ENCODE measurements around the gene RAPH1.

Gene RAPH1, protein sequence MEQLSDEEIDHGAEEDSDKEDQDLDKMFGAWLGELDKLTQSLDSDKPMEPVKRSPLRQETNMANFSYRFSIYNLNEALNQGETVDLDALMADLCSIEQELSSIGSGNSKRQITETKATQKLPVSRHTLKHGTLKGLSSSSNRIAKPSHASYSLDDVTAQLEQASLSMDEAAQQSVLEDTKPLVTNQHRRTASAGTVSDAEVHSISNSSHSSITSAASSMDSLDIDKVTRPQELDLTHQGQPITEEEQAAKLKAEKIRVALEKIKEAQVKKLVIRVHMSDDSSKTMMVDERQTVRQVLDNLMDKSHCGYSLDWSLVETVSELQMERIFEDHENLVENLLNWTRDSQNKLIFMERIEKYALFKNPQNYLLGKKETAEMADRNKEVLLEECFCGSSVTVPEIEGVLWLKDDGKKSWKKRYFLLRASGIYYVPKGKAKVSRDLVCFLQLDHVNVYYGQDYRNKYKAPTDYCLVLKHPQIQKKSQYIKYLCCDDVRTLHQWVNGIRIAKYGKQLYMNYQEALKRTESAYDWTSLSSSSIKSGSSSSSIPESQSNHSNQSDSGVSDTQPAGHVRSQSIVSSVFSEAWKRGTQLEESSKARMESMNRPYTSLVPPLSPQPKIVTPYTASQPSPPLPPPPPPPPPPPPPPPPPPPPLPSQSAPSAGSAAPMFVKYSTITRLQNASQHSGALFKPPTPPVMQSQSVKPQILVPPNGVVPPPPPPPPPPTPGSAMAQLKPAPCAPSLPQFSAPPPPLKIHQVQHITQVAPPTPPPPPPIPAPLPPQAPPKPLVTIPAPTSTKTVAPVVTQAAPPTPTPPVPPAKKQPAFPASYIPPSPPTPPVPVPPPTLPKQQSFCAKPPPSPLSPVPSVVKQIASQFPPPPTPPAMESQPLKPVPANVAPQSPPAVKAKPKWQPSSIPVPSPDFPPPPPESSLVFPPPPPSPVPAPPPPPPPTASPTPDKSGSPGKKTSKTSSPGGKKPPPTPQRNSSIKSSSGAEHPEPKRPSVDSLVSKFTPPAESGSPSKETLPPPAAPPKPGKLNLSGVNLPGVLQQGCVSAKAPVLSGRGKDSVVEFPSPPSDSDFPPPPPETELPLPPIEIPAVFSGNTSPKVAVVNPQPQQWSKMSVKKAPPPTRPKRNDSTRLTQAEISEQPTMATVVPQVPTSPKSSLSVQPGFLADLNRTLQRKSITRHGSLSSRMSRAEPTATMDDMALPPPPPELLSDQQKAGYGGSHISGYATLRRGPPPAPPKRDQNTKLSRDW

DNA sequence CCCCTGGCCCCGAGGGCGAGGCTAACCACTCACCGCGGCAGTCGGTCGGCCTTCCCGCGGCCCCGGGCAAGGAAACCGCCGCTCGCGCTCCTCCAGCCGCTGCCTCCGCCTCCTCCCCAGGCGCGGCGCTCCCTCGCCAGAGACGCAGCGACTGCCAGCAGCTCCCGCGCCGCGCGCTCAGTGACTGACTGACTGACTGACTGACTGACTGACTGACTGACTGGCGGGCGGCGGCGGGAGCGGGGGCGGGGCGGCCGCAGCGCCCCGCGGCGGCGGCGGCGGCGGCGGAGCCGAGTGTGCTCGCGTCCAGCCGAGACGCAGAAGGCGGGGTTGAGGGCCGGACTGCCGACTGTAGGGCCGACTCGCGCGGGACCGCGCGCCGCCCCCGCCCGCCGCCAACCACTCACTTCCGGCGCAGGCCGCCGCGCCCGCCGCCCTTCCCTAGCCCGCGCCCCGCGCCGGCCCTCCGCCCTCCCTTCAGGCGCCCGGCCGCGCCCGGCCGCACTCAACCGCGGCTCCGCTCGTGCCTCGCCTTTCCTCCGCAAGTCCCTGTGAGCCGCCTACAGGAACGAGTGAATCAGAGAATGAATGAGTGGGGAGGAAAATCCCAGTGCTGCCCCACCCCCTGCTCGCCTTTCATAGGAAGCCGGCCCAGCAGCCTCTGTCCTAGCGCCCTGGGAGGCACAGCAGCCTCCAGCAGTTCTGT is at the start of gene RAPH1:
RAPH1 (minus strand) TSS at position 224 of the 706 bp plus-strand sequence. CDS start 39,948 bp downstream, outside the sequence.
- peak; percentile 43 for DNase-seq (ENCODE audit: low read depth)

DNA sequence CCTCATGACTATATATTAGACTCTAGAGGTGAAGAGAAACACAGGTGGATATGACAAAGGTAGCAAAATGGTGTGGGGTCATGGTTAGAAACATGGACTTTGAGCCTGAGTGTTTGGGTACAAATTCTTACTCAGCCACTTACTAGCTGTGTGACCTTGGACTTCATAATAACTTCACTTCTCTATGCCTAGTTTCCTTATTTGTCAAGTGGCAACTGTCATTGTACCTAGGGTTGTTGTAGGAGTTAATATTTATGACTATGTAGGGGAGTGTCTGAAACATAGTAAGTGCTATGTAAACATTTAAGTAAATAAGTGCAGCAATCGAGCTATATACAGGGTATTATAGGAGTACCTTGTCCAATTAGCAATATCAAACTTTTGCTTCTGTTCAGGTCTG is 49.7 kb upstream of the RAPH1 start:
- DNase-seq (ENCODE audit: low read depth), result no peak

GRCh38 chr2:203583701-203584100 is 48.6 kb upstream of the RAPH1 start:
- DNase-seq (ENCODE audit: low read depth), result no peak

DNA sequence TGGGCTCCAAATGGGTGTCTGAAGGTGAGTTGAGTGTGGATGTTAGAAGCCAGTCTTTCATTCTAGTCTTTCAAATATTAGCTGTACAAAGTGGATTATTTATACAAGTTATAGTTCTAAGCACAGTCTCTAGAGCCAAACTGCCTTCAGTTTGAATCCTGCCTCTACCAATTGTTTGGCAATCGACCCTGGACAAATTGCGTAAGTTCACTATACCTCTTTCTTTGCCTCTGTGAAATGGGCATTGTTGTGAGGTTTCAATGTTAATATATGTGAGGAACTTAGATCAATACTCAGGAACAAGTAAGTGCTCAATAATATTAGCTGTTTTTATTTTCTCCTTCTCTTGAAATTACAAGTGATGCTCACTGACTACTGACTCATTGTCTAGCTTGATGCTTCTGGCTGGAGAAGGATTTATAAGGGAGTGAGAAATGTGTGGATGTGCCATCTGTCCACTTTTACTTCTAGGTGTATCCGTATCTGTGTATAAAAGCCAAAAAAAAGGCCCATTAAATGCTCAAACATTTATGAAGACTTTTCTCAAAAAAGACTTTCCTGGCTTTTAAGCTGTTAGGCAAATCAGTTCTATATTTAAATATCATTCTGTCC is 48.1 kb upstream of the RAPH1 start:
- no peak for DNase-seq (ENCODE audit: low read depth)

- no peak for DNase-seq (ENCODE audit: low read depth)
Observed at GRCh38 chr2:203582468-203582867, 47.4 kb upstream of the RAPH1 start.

DNA sequence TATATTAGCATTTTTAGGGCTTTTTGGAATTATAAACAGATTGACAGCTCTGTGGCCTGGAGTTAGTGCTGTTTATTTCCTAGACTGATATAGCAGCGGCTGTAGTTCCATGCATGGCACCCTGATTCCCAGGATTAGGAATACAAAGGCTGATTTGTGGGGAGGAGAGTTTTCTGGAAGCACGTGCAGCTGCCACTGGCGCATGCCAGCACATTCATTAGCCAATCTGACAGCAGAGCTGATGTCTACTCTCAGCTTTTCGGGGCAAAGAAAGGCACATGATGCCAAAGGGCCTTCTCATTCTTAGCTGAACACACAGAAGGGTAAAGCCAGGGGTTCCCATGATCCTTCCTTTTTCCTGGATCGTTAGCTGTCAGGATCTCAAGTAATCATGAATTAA is 45.7 kb upstream of the RAPH1 start:
- no peak for DNase-seq (ENCODE audit: low read depth)

DNA sequence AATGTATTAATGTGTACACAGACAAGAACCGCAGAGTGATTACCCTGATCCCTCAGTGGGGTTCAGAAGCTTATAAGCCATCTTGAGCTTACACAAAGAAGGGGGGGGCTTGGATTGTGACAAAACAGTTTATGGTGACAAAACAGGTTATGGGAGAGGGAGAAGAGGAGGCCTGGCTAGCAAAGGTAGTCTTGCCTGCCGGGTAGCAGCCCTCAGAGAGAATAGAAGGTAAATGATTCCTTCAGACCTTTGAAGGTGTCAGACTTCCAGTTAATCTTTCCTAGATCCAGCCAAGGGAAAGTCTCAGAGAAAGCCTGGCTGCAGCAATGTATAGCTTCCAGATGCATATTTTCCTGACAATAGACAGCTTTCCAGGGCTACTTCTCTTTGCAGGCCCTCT is 44.6 kb upstream of the RAPH1 start:
- DNase-seq (ENCODE audit: low read depth), result no peak

DNA sequence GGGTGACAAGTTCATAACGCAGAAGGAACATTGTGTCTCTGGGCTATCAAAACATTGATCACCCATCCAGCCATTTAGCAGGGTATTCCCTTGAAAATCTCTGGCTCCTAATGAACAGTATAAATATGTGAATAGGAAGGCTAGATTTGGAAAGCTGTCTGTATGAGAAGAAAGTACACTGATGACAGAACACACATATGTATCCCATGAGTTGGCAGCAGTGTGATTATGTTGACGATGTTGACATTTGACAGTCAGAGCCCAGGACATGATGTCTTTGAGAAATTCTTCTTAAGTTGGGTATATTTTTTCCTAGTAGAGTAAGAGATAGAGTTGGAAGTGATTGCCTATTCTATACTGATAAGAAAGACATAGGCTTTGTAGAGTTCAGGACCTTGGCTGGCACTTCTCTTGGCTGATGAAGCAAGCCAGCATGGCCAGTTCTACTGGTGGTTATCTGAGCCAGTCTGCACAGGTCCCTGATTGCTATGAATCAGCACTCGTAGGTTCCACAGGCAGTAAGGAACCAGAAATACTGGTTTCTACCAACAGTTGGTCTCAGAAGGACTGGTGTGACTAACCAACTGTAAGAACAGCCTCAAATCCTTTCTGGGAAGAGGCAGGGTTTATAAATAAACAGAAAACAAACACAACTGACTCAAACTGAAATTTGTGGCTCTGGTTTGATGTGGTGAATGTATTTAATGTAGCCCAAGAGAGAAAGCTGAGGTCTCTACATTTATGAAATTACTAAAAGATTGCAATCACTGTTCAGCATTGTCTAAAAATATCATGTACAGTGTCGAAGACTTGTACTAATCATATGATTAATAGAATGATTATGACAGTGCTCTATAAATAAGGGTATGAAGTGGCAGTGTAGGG is 43.9 kb upstream of the RAPH1 start:
- no peak for DNase-seq (ENCODE audit: low read depth)

GRCh38 chr2:203574824-203575223 is 39.7 kb upstream of the RAPH1 start:
- no peak for DNase-seq (ENCODE audit: low read depth)

DNA sequence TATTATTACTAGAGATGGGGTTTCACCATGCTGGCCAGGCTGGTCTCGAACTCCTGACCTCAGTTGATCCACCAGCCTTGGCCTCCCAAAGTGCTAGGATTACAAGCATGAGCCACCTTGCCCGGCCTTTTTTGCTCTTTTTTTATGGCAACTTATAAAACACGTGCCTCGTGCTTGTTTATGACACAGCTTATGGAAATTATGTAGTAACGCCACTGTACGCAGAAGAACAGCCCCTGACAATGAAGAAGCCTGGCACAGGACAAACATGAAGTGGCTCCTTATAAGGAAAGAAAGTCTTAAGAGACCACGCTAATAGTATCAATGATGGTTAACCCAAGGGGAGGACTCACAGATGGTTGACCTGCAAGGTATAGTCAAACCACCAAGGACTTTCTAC is 37.2 kb upstream of the RAPH1 start:
- no peak for DNase-seq (ENCODE audit: low read depth)

DNA sequence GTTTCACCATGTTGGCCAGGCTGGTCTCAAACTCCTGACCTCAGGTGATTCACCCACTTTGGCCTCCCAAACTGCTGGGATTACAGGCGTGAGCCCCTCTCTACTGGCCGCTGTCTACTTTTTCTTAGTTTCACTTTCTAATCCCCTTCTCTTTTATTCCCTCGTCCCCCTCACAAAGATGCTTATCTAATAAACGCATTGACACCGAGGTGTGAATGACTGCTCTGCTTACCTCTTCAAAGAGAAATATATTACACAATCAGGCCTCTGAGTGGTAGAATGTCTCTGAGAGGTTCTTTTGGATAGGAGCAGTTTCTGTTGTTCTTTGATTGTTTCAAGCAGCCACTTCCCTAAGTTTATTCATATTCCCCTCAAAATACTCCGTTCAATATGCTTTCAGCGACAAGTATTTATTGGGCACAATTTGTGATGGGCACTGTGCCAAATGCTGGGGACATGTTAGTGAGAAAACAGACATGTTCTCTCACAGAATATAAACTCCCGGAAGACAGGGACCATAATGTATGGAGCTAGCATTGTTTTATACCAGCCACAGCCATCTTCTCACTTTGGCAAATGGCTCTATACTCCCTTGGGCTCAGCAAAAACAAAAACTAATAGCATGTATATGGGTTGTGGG is 34.7 kb upstream of the RAPH1 start:
- no peak for DNase-seq (ENCODE audit: low read depth)

- DNase-seq (ENCODE audit: low read depth), result no peak
Observed at GRCh38 chr2:203567691-203568090, 32.6 kb upstream of the RAPH1 start.

- no peak for DNase-seq (ENCODE audit: low read depth)
Observed at GRCh38 chr2:203566161-203566560, 31.1 kb upstream of the RAPH1 start.

DNA sequence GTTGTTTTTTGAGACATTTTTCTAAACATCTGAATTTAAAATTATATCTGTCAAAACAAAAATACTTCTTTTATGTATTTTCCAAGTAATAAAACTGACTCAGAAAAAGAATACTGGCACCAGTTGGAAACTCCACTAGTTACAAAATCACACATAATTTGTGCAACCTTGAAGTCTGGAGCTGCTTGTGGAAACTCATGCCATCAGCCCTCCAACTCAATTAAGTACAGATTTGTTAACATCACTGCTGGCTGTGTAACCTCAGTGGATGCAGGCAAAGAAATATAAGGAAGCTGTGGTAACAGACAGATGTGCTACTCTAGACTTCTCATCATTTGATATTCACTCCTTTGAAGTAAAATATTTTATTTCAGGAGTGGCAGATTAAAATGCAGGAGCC is 30.0 kb upstream of the RAPH1 start:
- DNase-seq (ENCODE audit: low read depth), result no peak

- DNase-seq (ENCODE audit: low read depth), result no peak
Observed at GRCh38 chr2:203562268-203562667, 27.2 kb upstream of the RAPH1 start.

- no peak for DNase-seq (ENCODE audit: low read depth)
Observed at GRCh38 chr2:203559641-203560040, 24.5 kb upstream of the RAPH1 start.

DNA sequence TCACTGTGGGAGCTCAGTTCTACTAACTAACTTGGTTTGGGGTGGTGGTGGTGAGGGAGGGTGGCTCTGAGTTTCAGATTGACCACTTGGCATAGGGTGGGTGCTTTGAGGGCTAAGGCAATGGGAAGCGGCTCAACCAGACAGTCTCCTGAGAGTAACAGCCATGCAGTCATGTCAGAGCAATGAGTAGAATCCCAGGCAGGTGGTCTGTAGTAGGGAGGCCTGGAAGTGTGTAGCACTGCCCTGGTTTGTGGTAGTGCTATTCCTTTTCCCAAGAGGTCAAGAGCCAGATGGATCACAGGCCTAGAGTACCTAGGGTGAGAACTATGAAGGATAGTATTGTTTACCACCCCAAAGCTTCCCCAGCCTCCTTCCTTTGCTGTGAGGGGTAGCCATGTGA is 18.7 kb upstream of the RAPH1 start:
- DNase-seq (ENCODE audit: low read depth), result no peak

DNA sequence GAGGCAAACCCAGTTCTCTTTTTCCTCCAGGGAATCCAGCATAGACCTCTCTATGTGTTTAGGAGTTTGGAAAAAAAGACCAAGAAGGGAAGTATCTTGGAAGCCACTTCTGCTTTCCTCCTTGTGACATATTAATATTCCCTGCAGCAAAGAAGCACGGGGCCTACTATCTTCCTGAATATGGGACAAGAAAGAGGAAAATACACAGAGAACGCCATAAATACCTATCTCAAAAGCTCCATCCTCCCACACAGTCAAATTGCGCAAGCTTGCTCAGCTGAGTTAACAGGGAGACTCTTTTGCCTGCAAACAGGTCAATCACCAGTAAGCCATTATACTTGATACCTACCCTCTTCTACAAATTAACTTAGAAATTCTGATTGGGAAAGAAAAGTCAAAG is 16.7 kb upstream of the RAPH1 start:
- DNase-seq (ENCODE audit: low read depth), result no peak

GRCh38 chr2:203550266-203550665 is 15.2 kb upstream of the RAPH1 start:
- no peak for DNase-seq (ENCODE audit: low read depth)

GRCh38 chr2:203549406-203549805 is 14.3 kb upstream of the RAPH1 start:
- no peak for DNase-seq (ENCODE audit: low read depth)
